HL-60 (cell line): Measurements from ENCODE around the gene PRR14L.

Experiments
- DNase-seq, 2 experiments: peaks; one replicate each; pipeline ENCODE4 v3.0.0-alpha.2; 2010 to 2020; ENCODE audit warnings: low read depth in 1 of 2, low spot score in 1 of 2
- H3K27ac ChIP-seq: fragments of 250-450 bp; sonication (Bioruptor Pico); replicated peaks from 2 replicates; pipeline ENCODE4 v1.5.1; 2020; ENCODE audit warnings: mild to moderate bottlenecking, moderate library complexity
- H3K27me3 ChIP-seq: fragments of 250-450 bp; sonication (Bioruptor Pico); 2 replicates; pipeline ENCODE4 v1.5.1; 2021; ENCODE audit warnings: mild to moderate bottlenecking, moderate library complexity; ENCODE audit not compliant: insufficient read depth, poor library complexity, severe bottlenecking
- H3K4me3 ChIP-seq: replicated peaks from 2 replicates; pipeline ENCODE4 v1.5.1; 2011; ENCODE audit warnings: mild to moderate bottlenecking, control low read depth, low read length; ENCODE audit not compliant: insufficient read depth
- GABPA ChIP-seq: IDR thresholded peaks from 2 replicates; pipeline ENCODE4 v1.6.1; 2012; ENCODE audit warnings: low read depth
- POLR2AphosphoS5 ChIP-seq: IDR thresholded peaks from 2 replicates; pipeline ENCODE4 v1.6.1; 2012; ENCODE audit warnings: low read depth
- SPI1 ChIP-seq: IDR thresholded peaks from 2 replicates; pipeline ENCODE4 v1.6.1; 2012; ENCODE audit warnings: low read depth, mild to moderate bottlenecking, borderline replicate concordance
- TF ChIP-seq, protein P1 (sequence below): IDR thresholded peaks from 2 replicates; pipeline ENCODE4 v1.6.1; 2012; ENCODE audit warnings: low read depth; ENCODE audit not compliant: insufficient replicate concordance
- TF ChIP-seq, protein P2 (sequence below): IDR thresholded peaks from one replicate; pipeline ENCODE4 v1.5.1; 2011; ENCODE audit warnings: low read length, control low read depth, inconsistent platforms; ENCODE audit not compliant: insufficient read depth

Gene PRR14L

DNA sequence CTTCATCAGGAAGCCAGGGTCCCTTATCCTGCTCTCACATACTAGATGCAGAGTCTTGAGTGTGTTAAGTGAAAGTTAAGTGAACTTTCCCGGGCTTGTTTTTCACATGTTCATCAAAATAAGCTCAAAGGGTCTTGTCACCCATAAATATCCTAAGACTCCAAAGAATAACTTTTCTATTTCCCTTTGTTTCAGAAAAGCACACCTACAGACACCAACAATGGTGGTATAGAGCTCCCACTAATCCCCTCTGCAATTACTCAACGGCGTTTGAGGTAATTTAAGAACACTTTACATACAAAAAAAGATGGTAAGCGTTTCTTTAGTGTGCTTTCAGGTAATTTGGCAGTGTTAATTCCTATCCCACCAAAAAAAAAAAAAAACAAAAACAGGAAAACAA, 2.5 kb downstream of the PRR14L start:
- Histone ChIP-seq H3K27me3 (no peaks in the 10 kb centered on the region), H3K4me3 (no peak overlapping the region), H3K27ac (no peak overlapping the region)
- TF ChIP-seq, protein P1, sequence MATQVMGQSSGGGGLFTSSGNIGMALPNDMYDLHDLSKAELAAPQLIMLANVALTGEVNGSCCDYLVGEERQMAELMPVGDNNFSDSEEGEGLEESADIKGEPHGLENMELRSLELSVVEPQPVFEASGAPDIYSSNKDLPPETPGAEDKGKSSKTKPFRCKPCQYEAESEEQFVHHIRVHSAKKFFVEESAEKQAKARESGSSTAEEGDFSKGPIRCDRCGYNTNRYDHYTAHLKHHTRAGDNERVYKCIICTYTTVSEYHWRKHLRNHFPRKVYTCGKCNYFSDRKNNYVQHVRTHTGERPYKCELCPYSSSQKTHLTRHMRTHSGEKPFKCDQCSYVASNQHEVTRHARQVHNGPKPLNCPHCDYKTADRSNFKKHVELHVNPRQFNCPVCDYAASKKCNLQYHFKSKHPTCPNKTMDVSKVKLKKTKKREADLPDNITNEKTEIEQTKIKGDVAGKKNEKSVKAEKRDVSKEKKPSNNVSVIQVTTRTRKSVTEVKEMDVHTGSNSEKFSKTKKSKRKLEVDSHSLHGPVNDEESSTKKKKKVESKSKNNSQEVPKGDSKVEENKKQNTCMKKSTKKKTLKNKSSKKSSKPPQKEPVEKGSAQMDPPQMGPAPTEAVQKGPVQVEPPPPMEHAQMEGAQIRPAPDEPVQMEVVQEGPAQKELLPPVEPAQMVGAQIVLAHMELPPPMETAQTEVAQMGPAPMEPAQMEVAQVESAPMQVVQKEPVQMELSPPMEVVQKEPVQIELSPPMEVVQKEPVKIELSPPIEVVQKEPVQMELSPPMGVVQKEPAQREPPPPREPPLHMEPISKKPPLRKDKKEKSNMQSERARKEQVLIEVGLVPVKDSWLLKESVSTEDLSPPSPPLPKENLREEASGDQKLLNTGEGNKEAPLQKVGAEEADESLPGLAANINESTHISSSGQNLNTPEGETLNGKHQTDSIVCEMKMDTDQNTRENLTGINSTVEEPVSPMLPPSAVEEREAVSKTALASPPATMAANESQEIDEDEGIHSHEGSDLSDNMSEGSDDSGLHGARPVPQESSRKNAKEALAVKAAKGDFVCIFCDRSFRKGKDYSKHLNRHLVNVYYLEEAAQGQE = no peak
- no peak for TF ChIP-seq POLR2AphosphoS5
- TF ChIP-seq, protein P2, sequence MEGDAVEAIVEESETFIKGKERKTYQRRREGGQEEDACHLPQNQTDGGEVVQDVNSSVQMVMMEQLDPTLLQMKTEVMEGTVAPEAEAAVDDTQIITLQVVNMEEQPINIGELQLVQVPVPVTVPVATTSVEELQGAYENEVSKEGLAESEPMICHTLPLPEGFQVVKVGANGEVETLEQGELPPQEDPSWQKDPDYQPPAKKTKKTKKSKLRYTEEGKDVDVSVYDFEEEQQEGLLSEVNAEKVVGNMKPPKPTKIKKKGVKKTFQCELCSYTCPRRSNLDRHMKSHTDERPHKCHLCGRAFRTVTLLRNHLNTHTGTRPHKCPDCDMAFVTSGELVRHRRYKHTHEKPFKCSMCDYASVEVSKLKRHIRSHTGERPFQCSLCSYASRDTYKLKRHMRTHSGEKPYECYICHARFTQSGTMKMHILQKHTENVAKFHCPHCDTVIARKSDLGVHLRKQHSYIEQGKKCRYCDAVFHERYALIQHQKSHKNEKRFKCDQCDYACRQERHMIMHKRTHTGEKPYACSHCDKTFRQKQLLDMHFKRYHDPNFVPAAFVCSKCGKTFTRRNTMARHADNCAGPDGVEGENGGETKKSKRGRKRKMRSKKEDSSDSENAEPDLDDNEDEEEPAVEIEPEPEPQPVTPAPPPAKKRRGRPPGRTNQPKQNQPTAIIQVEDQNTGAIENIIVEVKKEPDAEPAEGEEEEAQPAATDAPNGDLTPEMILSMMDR = no peak
- no peak for TF ChIP-seq SPI1
- TF ChIP-seq GABPA = no peak
- no peak for DNase-seq

DNA sequence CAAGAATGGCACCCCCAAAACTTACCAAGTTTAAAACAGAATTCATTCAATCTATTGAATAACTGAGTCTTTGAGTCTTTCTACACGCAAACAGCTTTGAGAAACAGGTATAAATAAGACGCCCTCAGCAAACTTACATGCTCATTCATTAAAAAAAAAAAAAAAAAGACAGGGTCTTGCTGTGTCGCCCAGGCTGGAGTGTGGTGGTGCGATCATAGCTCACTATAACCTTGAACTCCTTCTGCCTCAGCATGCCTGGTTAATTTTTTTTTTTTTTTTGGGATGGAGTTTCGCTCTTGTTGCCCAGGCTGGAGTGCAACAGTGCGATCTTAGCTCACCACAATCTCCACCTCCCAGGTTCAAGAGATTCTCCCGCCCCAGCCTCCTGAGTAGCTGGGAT, 6.1 kb downstream of the PRR14L start:
- TF ChIP-seq, protein P2 = no peak
- TF ChIP-seq GABPA (no peak), SPI1 (no peak), POLR2AphosphoS5 (no peak)
- TF ChIP-seq, protein P1 = no peak
- Histone ChIP-seq H3K4me3 (no peak overlapping the region), H3K27ac (no peak overlapping the region), H3K27me3 (no peaks in the 10 kb centered on the region)
- DNase-seq = no peak

DNA sequence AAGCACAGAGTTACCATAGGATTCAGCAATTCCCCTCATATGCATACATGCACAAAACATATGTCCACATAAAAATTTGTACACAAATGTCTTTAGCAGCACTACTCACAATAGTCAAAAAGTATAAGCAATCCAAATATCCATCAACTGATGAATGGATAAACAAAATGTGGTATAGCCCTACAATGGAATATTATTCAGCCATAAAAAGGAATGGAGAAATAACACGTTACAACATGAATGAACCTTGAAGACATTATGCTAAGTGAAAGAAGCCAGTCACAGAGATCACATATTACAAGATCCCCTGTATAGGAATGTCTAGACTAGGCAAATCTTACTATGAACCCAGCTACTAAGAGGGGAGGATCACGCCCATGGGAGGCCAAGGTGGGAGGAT, 7.2 kb downstream of the PRR14L start:
- no peaks in the 10 kb centered on the region for H3K27me3 ChIP-seq
- H3K27ac ChIP-seq = no peak overlapping the region
- no peak for DNase-seq
- TF ChIP-seq GABPA = no peak
- TF ChIP-seq SPI1 = no peak
- TF ChIP-seq POLR2AphosphoS5 = no peak
- TF ChIP-seq, protein P2 = no peak
- TF ChIP-seq, protein P1 = no peak
- no peak overlapping the region for H3K4me3 ChIP-seq
